HL-60/S4 treated with phorbol 12-myristate 13-acetate at 8.2 ng/mL for 4 days and 3 days (cell line): ENCODE measurements around the gene KRT39.

Source experiments
- in situ Hi-C: fragments of 300-500 bp; cut with MboI; formaldehyde crosslinking; loops from 2 replicates; pipeline ENCODE4 v1.15.0; 2022; ENCODE audit warnings: low sequenced_read_pairs

KRT39 gene

DNA sequence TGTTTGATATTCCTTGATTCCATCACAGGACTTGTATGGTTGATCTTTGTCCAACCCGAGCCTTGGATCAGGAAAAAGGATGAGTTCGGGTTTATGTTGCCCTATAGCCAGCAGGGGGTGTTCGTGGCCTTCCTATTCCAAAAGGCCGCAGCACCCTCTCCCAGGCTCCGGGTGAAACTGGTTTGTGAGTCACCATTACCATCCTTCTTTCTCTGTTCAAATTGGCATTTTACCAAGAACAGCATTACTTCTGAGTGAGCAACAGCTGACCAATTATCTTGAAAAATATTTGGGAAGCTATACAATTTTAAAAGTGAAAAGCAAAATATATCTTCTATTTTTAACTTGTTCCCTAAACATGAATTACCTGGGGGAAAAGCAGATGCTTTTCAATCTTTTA is 57.4 kb downstream of the KRT39 start:
- in situ Hi-C loops: loop anchor here (10.0 to 25.0 kb wide), 2 partner anchors 415 to 753 kb away; no protein-coding TSS in a partner anchor
